HepG2 (cell line): ENCODE measurements around the gene AMOTL1. TPM values are rescaled to one million over a fixed set of nuclear protein-coding genes. Genes with fewer than 3 reads are reported as not detected.
A peak's percentile ranks its signal among the peaks of the same experiment; 100 is the strongest.

Experiments used
- ATAC-seq: fragments of 200-7000 bp; cut with Tn5 transposase; 3 replicates; pipeline ENCODE4 v1.9.1; 2020; ENCODE audit warnings: mild to moderate bottlenecking, moderate library complexity
- BruUV-seq: library from RNA; stranded (reverse); fragments of 400-500 nt; replicated peaks from 2 replicates; lab custom pipeline; 2021; lab: Mats Ljungman, UMichigan
- CTCF ChIA-PET: fragments of 300-600 bp; formaldehyde crosslinking; extraction: SDS; loops from one replicate; lab custom pipeline; 2021; ENCODE audit warnings: low total read pairs, inconsistent platforms, low intra/inter-chr PET ratio; lab: Yijun Ruan, JAX
- POLR2A ChIA-PET: fragments of 350-600 bp; sonication (Branson Sonifier 250); formaldehyde crosslinking; loops from one replicate; lab custom pipeline; 2020; ENCODE audit warnings: antibody characterized with exemption, inconsistent platforms; lab: Yijun Ruan, JAX
- DNase-seq: peaks from one replicate; pipeline ENCODE4 v3.0.0-alpha.2; 2015; ENCODE audit warnings: low spot score
- FAIRE-seq: peaks from 3 replicates; lab custom pipeline; 2011; peaks lifted over from hg19 to GRCh38; lab: Jason Lieb, UNC
- H2AFZ ChIP-seq: one replicate; pipeline ENCODE4 v1.6.1; 2011; ENCODE audit warnings: low read length, inconsistent platforms
- H3K27ac ChIP-seq: fragments of 300-600 bp; 3 replicates; pipeline ENCODE4 v1.8.0; 2011; ENCODE audit warnings: mixed run types, mild to moderate bottlenecking, mixed read lengths, low read length, inconsistent platforms; ENCODE audit not compliant: insufficient read depth; ENCODE audit errors: extremely low read length
- H3K27me3 ChIP-seq, 2 experiments: fragments of 200-600 bp in 1 of 2; 2 replicates in 1 of 2; 3 replicates in 1 of 2; pipeline versions ENCODE4 v1.6.0 to v1.8.0; 2011; ENCODE audit warnings: low read length in 2 of 2, mild to moderate bottlenecking in 2 of 2, moderate library complexity in 2 of 2, inconsistent platforms in 1 of 2; ENCODE audit not compliant: insufficient read depth in 2 of 2, control insufficient read depth in 1 of 2
- H3K36me3 ChIP-seq, 2 experiments: fragments of 200-600 bp in 1 of 2; replicated peaks in 1 of 2; 2 replicates in 1 of 2; 3 replicates in 1 of 2; pipeline versions ENCODE4 v1.5.1 to v1.8.0; 2011; ENCODE audit warnings: low read length in 2 of 2, inconsistent platforms in 1 of 2; ENCODE audit not compliant: insufficient read depth in 2 of 2, control insufficient read depth in 1 of 2
- H3K4me1 ChIP-seq: 2 replicates; pipeline ENCODE4 v1.5.1; 2012; ENCODE audit warnings: low read length, inconsistent platforms; ENCODE audit not compliant: insufficient read depth
- H3K4me2 ChIP-seq: 2 replicates; pipeline ENCODE4 v1.6.0; 2011; ENCODE audit warnings: low read depth, low read length, inconsistent platforms
- H3K4me3 ChIP-seq, 3 experiments: fragments of 200-600 bp in 1 of 3; sonication (generic), shearing (Covaris generic) in 1 of 3; replicated peaks in 1 of 3; 2 replicates each; pipeline ENCODE4 v1.5.1; 2011 to 2016; ENCODE audit warnings: low read length in 3 of 3, inconsistent platforms in 2 of 3, low read depth in 2 of 3, mild to moderate bottlenecking in 2 of 3, control low read depth in 1 of 3, mixed read lengths in 1 of 3; ENCODE audit not compliant: insufficient read depth in 1 of 3
- H3K79me2 ChIP-seq: one replicate; pipeline ENCODE4 v1.6.1; 2011; ENCODE audit warnings: low read length, inconsistent platforms; ENCODE audit not compliant: insufficient read depth
- H3K9ac ChIP-seq: 2 replicates; pipeline ENCODE4 v1.6.0; 2011; ENCODE audit warnings: mild to moderate bottlenecking, low read depth, low read length, inconsistent platforms; ENCODE audit not compliant: insufficient read depth
- H3K9me3 ChIP-seq: 2 replicates; pipeline ENCODE4 v1.5.1; 2012; ENCODE audit warnings: mild to moderate bottlenecking, low read length
- H4K20me1 ChIP-seq: 2 replicates; pipeline ENCODE4 v1.6.0; 2011; ENCODE audit warnings: inconsistent platforms, mild to moderate bottlenecking, low read length, moderate library complexity; ENCODE audit not compliant: insufficient read depth
- HDAC1 ChIP-seq: sonication (generic); formaldehyde crosslinking; IDR thresholded peaks from 2 replicates; pipeline ENCODE4 v1.5.1; 2020; ENCODE audit warnings: mild to moderate bottlenecking, missing genetic modification reagents
- HOXA9 ChIP-seq: sonication (generic); formaldehyde crosslinking; IDR thresholded peaks from 2 replicates; pipeline ENCODE4 v1.8.1; 2022; ENCODE audit warnings: missing genetic modification reagents, mild to moderate bottlenecking, moderate library complexity, borderline replicate concordance
- RERE ChIP-seq: IDR thresholded peaks from 2 replicates; pipeline ENCODE4 v1.6.1; 2016; ENCODE audit warnings: low read depth, missing genetic modification reagents, missing compliant biosample characterization
- SNAI1 ChIP-seq: sonication (generic); formaldehyde crosslinking; IDR thresholded peaks from 2 replicates; pipeline ENCODE4 v1.5.0; 2020; ENCODE audit warnings: mild to moderate bottlenecking, missing genetic modification reagents, borderline replicate concordance
- ZFP82 ChIP-seq: sonication (generic); formaldehyde crosslinking; IDR thresholded peaks from 2 replicates; pipeline ENCODE4 v1.5.1; 2020; ENCODE audit warnings: mild to moderate bottlenecking, missing genetic modification reagents, borderline replicate concordance
- WGBS: methylation state at CpG from one replicate; pipeline ENCODE4 v1.1.6; 2017; ENCODE audit warnings: low lambda C conversion rate; 5-methylcytosine and 5-hydroxymethylcytosine counted together
- in situ Hi-C: cut with HindIII; loops from 2 replicates; pipeline ENCODE4 v1.10.0; 2017; ENCODE audit warnings: low pct_unique_long_range_greater_than_20kb; ENCODE audit not compliant: extremely low pct_ligation_motif_present
- intact Hi-C: fragments of 100-400 bp; cut with micrococcal nuclease; formaldehyde crosslinking; loops from one replicate; pipeline ENCODE4 v1.10.0; 2022; ENCODE audit not compliant: unreplicated experiment
- polyA plus RNA-seq, 8 experiments: library from polyadenylated mRNA; depleted of rRNA in 3 of 8; stranded (reverse) in 7 of 8; unstranded in 1 of 8; fragments of >200 nt; fragmentation: Illumina TruSeq in 4 of 8; extraction: Trizol in 4 of 8; gene quantifications; 2 replicates each; pipeline versions ENCODE4 v1.2.1 to v1.2.3, GENCODE V29; 2011 to 2016; ENCODE audit warnings: low read depth in 4 of 8, missing spikeins in 1 of 8, mixed read lengths in 1 of 8; ENCODE audit not compliant: insufficient read depth in 1 of 8
- total RNA-seq, 5 experiments: library from RNA; depleted of rRNA; stranded (reverse); fragments of >200 nt; fragmentation: Illumina TruSeq; extraction: Trizol; gene quantifications; 2 replicates each; pipeline ENCODE4 v1.2.3, GENCODE V29; 2016; ENCODE audit warnings: low read depth in 1 of 5

The AMOTL1 gene
- total and polyA plus RNA-seq, 2 of the 13 experiments (the other 11 are each of a cell fraction or from before 2014, with no cell fraction given) = 0.01 to 0.20 TPM

- no peaks in the 10 kb centered on the region for H4K20me1 ChIP-seq
- POLR2A ChIA-PET = no interaction called here
- 38% methylated on average over 43 of the region's 82 CpGs for WGBS
- TF ChIP-seq RERE (CRISPR knock-in tag) (no peak), ZFP82 (CRISPR knock-in tag) (no peak), HOXA9 (CRISPR knock-in tag) (no peak), SNAI1 (CRISPR knock-in tag) (no peak), HDAC1 (CRISPR knock-in tag) (no peak)
- peak overlapping the region in 1 of 3 experiments; percentile 48; a peak in 1 of 6 replicates for H3K4me3 ChIP-seq
- DNase-seq (no peak), FAIRE-seq (no peak), ATAC-seq (peak; percentile 49)
- H3K9me3 ChIP-seq = no peaks in the 10 kb centered on the region
- no peak overlapping the region for H3K27ac ChIP-seq
- in situ Hi-C loops (no loop called here), intact Hi-C loops (loop anchor here (10.0 kb wide), 1 partner anchor 116 kb away; no protein-coding TSS in a partner anchor)
- H3K4me1 ChIP-seq = peaks cover 9% of the 10 kb centered on the region
- no peaks in the 10 kb centered on the region for H3K36me3 ChIP-seq
- H3K4me2 ChIP-seq = peak overlapping the region; percentile 57
- no peaks in the 10 kb centered on the region for H3K79me2 ChIP-seq
- H3K27me3 ChIP-seq = peaks cover 4 to 32% of the 10 kb centered on the region in 2 experiments
- no peak overlapping the region for H2AFZ ChIP-seq
- no TSS peak for BruUV-seq
- CTCF ChIA-PET = no interaction called here
- no peak overlapping the region for H3K9ac ChIP-seq
Measured at GRCh38 chr11:94740083-94741021, 27.8 kb upstream of the AMOTL1 start.
